IMR-90 (cell line): ENCODE data around the gene UBE2E2. TPM values are rescaled to one million over a fixed set of nuclear protein-coding genes. Genes with fewer than 3 reads are reported as not detected.

ENCODE experiments used
- ATAC-seq: fragments of 200-7000 bp; cut with Tn5 transposase; 2 replicates; pipeline ENCODE4 v1.9.1; 2020; ENCODE audit warnings: low read depth, mild to moderate bottlenecking, moderate library complexity
- BruUV-seq: library from RNA; stranded (reverse); fragments of 400-500 nt; replicated peaks from 2 replicates; lab custom pipeline; 2021; lab: Mats Ljungman, UMichigan
- CTCF ChIA-PET: fragments of 300-600 bp; formaldehyde crosslinking; extraction: SDS; loops from one replicate; lab custom pipeline; 2021; ENCODE audit warnings: antibody characterized with exemption; lab: Yijun Ruan, JAX
- POLR2A ChIA-PET: fragments of 300-600 bp; sonication (Branson Sonifier 250); formaldehyde crosslinking; loops from one replicate; lab custom pipeline; 2022; ENCODE audit warnings: antibody characterized with exemption; ENCODE audit not compliant: unreplicated experiment; lab: Charles Lee
- DNase-seq: peaks from one replicate; pipeline ENCODE4 v3.0.0; 2013
- H2AFZ ChIP-seq: replicated peaks from 2 replicates; pipeline ENCODE3; 2013; ENCODE audit warnings: low read length, mild to moderate bottlenecking; ENCODE audit not compliant: poor library complexity
- H2AK5ac ChIP-seq: 2 replicates; pipeline ENCODE4 v1.6.1; 2013; ENCODE audit warnings: low read depth, low read length, inconsistent platforms
- H2AK9ac ChIP-seq: replicated peaks from 2 replicates; pipeline ENCODE3; 2013; ENCODE audit warnings: mild to moderate bottlenecking, low read depth, low read length, moderate library complexity; ENCODE audit not compliant: poor library complexity
- H2BK120ac ChIP-seq: 2 replicates; pipeline ENCODE4 v1.6.1; 2013; ENCODE audit warnings: low read depth, low read length, inconsistent platforms
- H2BK15ac ChIP-seq: 3 replicates; pipeline ENCODE4 v1.6.1; 2013; ENCODE audit warnings: low read depth, low read length, inconsistent platforms
- H2BK20ac ChIP-seq: 2 replicates; pipeline ENCODE4 v1.6.1; 2013; ENCODE audit warnings: low read depth, mild to moderate bottlenecking, inconsistent platforms, low read length, moderate library complexity
- H2BK5ac ChIP-seq: 2 replicates; pipeline ENCODE4 v1.6.1; 2013; ENCODE audit warnings: mild to moderate bottlenecking, low read depth, low read length, inconsistent platforms; ENCODE audit not compliant: poor library complexity, severe bottlenecking
- H3K14ac ChIP-seq: replicated peaks from 2 replicates; pipeline ENCODE4 v1.6.1; 2013; ENCODE audit warnings: low read depth, low read length, inconsistent platforms
- H3K18ac ChIP-seq: 2 replicates; pipeline ENCODE4 v1.6.1; 2013; ENCODE audit warnings: low read depth, low read length, control low read depth
- H3K23ac ChIP-seq: 2 replicates; pipeline ENCODE4 v1.6.1; 2013; ENCODE audit warnings: low read depth, low read length, inconsistent platforms
- H3K27ac ChIP-seq: 2 replicates; pipeline ENCODE4 v1.5.1; 2013; ENCODE audit warnings: mild to moderate bottlenecking, control low read depth, low read length; ENCODE audit not compliant: insufficient read depth
- H3K27me3 ChIP-seq: 2 replicates; pipeline ENCODE4 v1.6.1; 2013; ENCODE audit warnings: low read length; ENCODE audit not compliant: control insufficient read depth, insufficient read depth
- H3K36me3 ChIP-seq: 2 replicates; pipeline ENCODE4 v1.6.1; 2013; ENCODE audit warnings: low read length, mixed read lengths; ENCODE audit not compliant: control insufficient read depth, insufficient read depth
- H3K4ac ChIP-seq: 2 replicates; pipeline ENCODE4 v1.6.1; 2013; ENCODE audit warnings: low read depth, low read length, inconsistent platforms
- H3K4me1 ChIP-seq: 2 replicates; pipeline ENCODE4 v1.6.1; 2013; ENCODE audit warnings: low read length, mixed read lengths; ENCODE audit not compliant: control insufficient read depth, insufficient read depth
- H3K4me2 ChIP-seq: 2 replicates; pipeline ENCODE4 v1.6.1; 2013; ENCODE audit warnings: low read depth, mild to moderate bottlenecking, control low read depth, low read length, moderate library complexity
- H3K4me3 ChIP-seq: 2 replicates; pipeline ENCODE4 v1.5.1; 2013; ENCODE audit warnings: low read depth, mild to moderate bottlenecking, control low read depth, low read length, moderate library complexity; ENCODE audit not compliant: insufficient read depth
- H3K56ac ChIP-seq: 2 replicates; pipeline ENCODE4 v1.6.1; 2013; ENCODE audit warnings: low read length, inconsistent platforms; ENCODE audit not compliant: insufficient read depth; ENCODE audit errors: extremely low read depth
- H3K79me1 ChIP-seq, 2 experiments: 2 replicates each; pipeline ENCODE4 v1.6.1; 2013; ENCODE audit warnings: low read length in 2 of 2, inconsistent platforms in 1 of 2, low read depth in 1 of 2
- H3K9ac ChIP-seq: 2 replicates; pipeline ENCODE4 v1.6.1; 2013; ENCODE audit warnings: low read depth, low read length, control low read depth
- H3K9me1 ChIP-seq: 2 replicates; pipeline ENCODE4 v1.6.1; 2013; ENCODE audit warnings: low read length, inconsistent platforms; ENCODE audit not compliant: insufficient read depth
- H3K9me3 ChIP-seq: 2 replicates; pipeline ENCODE4 v1.6.1; 2013; ENCODE audit warnings: low read length; ENCODE audit not compliant: control insufficient read depth, insufficient read depth
- H4K20me1 ChIP-seq: 2 replicates; pipeline ENCODE4 v1.6.1; 2013; ENCODE audit warnings: low read length, inconsistent platforms; ENCODE audit not compliant: insufficient read depth
- H4K5ac ChIP-seq: 2 replicates; pipeline ENCODE4 v1.6.1; 2013; ENCODE audit warnings: mild to moderate bottlenecking, low read depth, low read length, control low read depth
- H4K8ac ChIP-seq, 2 experiments: 2 replicates each; pipeline ENCODE4 v1.6.1; 2013; ENCODE audit warnings: low read depth in 2 of 2, low read length in 2 of 2, control low read depth in 1 of 2, inconsistent platforms in 1 of 2
- H4K91ac ChIP-seq: 2 replicates; pipeline ENCODE4 v1.6.1; 2013; ENCODE audit warnings: low read depth, low read length, inconsistent platforms; ENCODE audit not compliant: insufficient read depth
- CTCF ChIP-seq: conservative IDR thresholded peaks from 2 replicates; pipeline ENCODE4 v1.5.1; 2012; ENCODE audit warnings: mild to moderate bottlenecking, low read depth, low read length, improper control_type of control experiment
- MAFK ChIP-seq: IDR thresholded peaks from 2 replicates; pipeline ENCODE4 v1.6.1; 2012; ENCODE audit warnings: low read depth, low read length, improper control_type of control experiment
- MAZ ChIP-seq: IDR thresholded peaks from 2 replicates; pipeline ENCODE4 v1.6.1; 2012; ENCODE audit warnings: low read depth, mild to moderate bottlenecking, low read length, improper control_type of control experiment, moderate library complexity, borderline replicate concordance
- MXI1 ChIP-seq: IDR thresholded peaks from 2 replicates; pipeline ENCODE4 v1.6.1; 2012; ENCODE audit warnings: low read depth, mild to moderate bottlenecking, low read length, moderate library complexity, borderline replicate concordance
- RFX5 ChIP-seq: IDR thresholded peaks from 2 replicates; pipeline ENCODE4 v1.8.0; 2012; ENCODE audit warnings: low read depth, mild to moderate bottlenecking, low read length, moderate library complexity
- WGBS, 2 experiments: methylation state at CpG; one replicate each; pipeline versions ENCODE4 v1.1.5 to v1.1.7; 2013; ENCODE audit warnings: missing lambda C conversion rate in 2 of 2; ENCODE audit not compliant: insufficient read length in 1 of 2; ENCODE audit errors: extremely low coverage in 2 of 2; 5-methylcytosine and 5-hydroxymethylcytosine counted together
- dilution Hi-C: fragments of 300-500 bp; cut with HindIII; formaldehyde crosslinking; loops from one replicate; pipeline ENCODE4 v1.14.3; 2018; ENCODE audit warnings: low sequenced_read_pairs; ENCODE audit not compliant: unreplicated experiment
- in situ Hi-C: fragments of 300-500 bp; cut with MboI; formaldehyde crosslinking; loops from 3 replicates; pipeline ENCODE4 v1.14.3; 2019; ENCODE audit warnings: low sequenced_read_pairs, inconsistent platforms, mixed read lengths
- intact Hi-C: fragments of 100-400 bp; cut with micrococcal nuclease; formaldehyde crosslinking; loops from 2 replicates; pipeline ENCODE4 v1.10.0; 2022
- polyA plus RNA-seq, 3 experiments: library from polyadenylated mRNA; depleted of rRNA; stranded (reverse); fragments of >200 nt; gene quantifications; 2 replicates each; pipeline ENCODE4 v1.2.3, GENCODE V29; 2012; ENCODE audit warnings: low replicate concordance in 1 of 3
- total RNA-seq: library from RNA; depleted of rRNA; stranded (reverse); fragments of >200 nt; gene quantifications from 2 replicates; pipeline ENCODE4 v1.2.3, GENCODE V29; 2012

Gene UBE2E2
- total and polyA plus RNA-seq, 2 of the 4 experiments (the other 2 are of a cell fraction) = 18.6 to 32.7 TPM

GRCh38 chr3:23527326-23527725 lies 324.2 kb downstream of the UBE2E2 start:
- Histone ChIP-seq H3K27me3 (no peaks in the 10 kb centered on the region), H2AK5ac (no peak overlapping the region), H3K9ac (no peak overlapping the region), H2AFZ (no peak overlapping the region), H3K4me3 (no peak overlapping the region), H4K20me1 (no peaks in the 10 kb centered on the region), H3K79me1 (no peaks in the 10 kb centered on the region), H3K9me1 (no peaks in the 10 kb centered on the region), H3K56ac (no peak overlapping the region), H2AK9ac (no peak overlapping the region), H3K36me3 (no peaks in the 10 kb centered on the region), H3K18ac (no peak overlapping the region), H4K91ac (no peak overlapping the region), H4K8ac (no peak overlapping the region), H3K4ac (no peak overlapping the region), H3K4me1 (no peaks in the 10 kb centered on the region), H3K4me2 (no peak overlapping the region), H3K23ac (no peak overlapping the region), H3K9me3 (no peaks in the 10 kb centered on the region), H3K27ac (no peak overlapping the region), H2BK20ac (no peak overlapping the region), H2BK5ac (no peak overlapping the region), H2BK120ac (no peak overlapping the region), H2BK15ac (no peak overlapping the region), H4K5ac (no peak overlapping the region), H3K14ac (no peak overlapping the region)
- BruUV-seq = no TSS peak
- DNase-seq (no peak), ATAC-seq (no peak)
- no CpG with 5 or more reads among the region's 2 CpGs for WGBS, 2 experiments
- ChIA-PET CTCF (no interaction called here), POLR2A (no interaction called here)
- in situ Hi-C loops = no loop called here
- intact Hi-C loops = loop anchor here (10.0 kb wide), 1 partner anchor 1153 kb away; no protein-coding TSS in a partner anchor
- no peak for TF ChIP-seq RFX5
- no peak for TF ChIP-seq CTCF
- no peak for TF ChIP-seq MAZ
- TF ChIP-seq MXI1 = no peak
- no peak for TF ChIP-seq MAFK
- dilution Hi-C loops = no loop called here
